SU-DHL-6 (cell line): ENCODE results near the gene KIF5C.

ENCODE experiments used
- H2AFZ ChIP-seq: fragments of 200-600 bp; sonication (generic); 2 replicates; pipeline ENCODE4 v1.6.1; 2014; ENCODE audit warnings: low read depth, mild to moderate bottlenecking, moderate library complexity, mixed read lengths, antibody characterized with exemption, low read length; ENCODE audit not compliant: severe bottlenecking
- H3F3A ChIP-seq: fragments of 200-600 bp; shearing (Covaris generic); 2 replicates; pipeline ENCODE4 v1.6.0; 2016; ENCODE audit warnings: antibody characterized with exemption, mild to moderate bottlenecking; ENCODE audit not compliant: insufficient read depth
- H3K27ac ChIP-seq: fragments of 200-600 bp; sonication (generic); 2 replicates; pipeline ENCODE4 v1.5.1; 2016; ENCODE audit warnings: low read depth, mild to moderate bottlenecking, low read length, moderate library complexity, mixed read lengths
- H3K27me3 ChIP-seq: fragments of 200-600 bp; sonication (generic), shearing (Covaris generic); 2 replicates; pipeline ENCODE4 v1.6.0; 2014; ENCODE audit warnings: mild to moderate bottlenecking, low read length
- H3K36me3 ChIP-seq: fragments of 200-600 bp; sonication (generic); 2 replicates; pipeline ENCODE4 v1.6.1; 2014; ENCODE audit warnings: mild to moderate bottlenecking, low read length, mixed read lengths
- H3K4me2 ChIP-seq: fragments of 300-600, 200-600 bp; shearing (Covaris generic), sonication (generic); 2 replicates; pipeline ENCODE4 v1.6.0; 2014; ENCODE audit warnings: low read length, low read depth, mild to moderate bottlenecking; ENCODE audit not compliant: poor library complexity, severe bottlenecking
- H3K4me3 ChIP-seq: fragments of 200-600 bp; sonication (generic); 2 replicates; pipeline ENCODE4 v1.5.1; 2014; ENCODE audit warnings: antibody characterized with exemption, low read length, mild to moderate bottlenecking, mixed read lengths; ENCODE audit not compliant: insufficient read depth, poor library complexity, severe bottlenecking
- H3K79me2 ChIP-seq: fragments of 200-600 bp; sonication (generic); 2 replicates; pipeline ENCODE4 v1.6.1; 2014; ENCODE audit warnings: mild to moderate bottlenecking, low read length, moderate library complexity; ENCODE audit not compliant: insufficient read depth
- H3K9ac ChIP-seq: fragments of 200-600 bp; sonication (generic); 2 replicates; pipeline ENCODE4 v1.7.0; 2014; ENCODE audit warnings: mild to moderate bottlenecking, low read length
- H3K9me2 ChIP-seq: fragments of 200-600 bp; sonication (generic); replicated peaks from 2 replicates; pipeline ENCODE4 v1.6.1; 2014; ENCODE audit warnings: low read length; ENCODE audit not compliant: insufficient read depth
- H3K9me3 ChIP-seq: fragments of 200-600 bp; sonication (generic); 2 replicates; pipeline ENCODE4 v1.6.1; 2014; ENCODE audit warnings: low read length, mixed read lengths; ENCODE audit not compliant: insufficient read depth
- H4K20me1 ChIP-seq: fragments of 200-600 bp; sonication (generic); 2 replicates; pipeline ENCODE4 v1.6.1; 2014; ENCODE audit warnings: low read depth, mild to moderate bottlenecking, antibody characterized with exemption, low read length, moderate library complexity, mixed read lengths
- EZH2phosphoT487 ChIP-seq: fragments of 200-600 bp; sonication (generic), shearing (Covaris generic); conservative IDR thresholded peaks from 2 replicates; pipeline ENCODE4 v1.6.1; 2018; ENCODE audit warnings: mild to moderate bottlenecking, antibody characterized with exemption, low read length, moderate library complexity, mixed read lengths
- TF ChIP-seq, protein P1 (sequence below): fragments of 200-600 bp; sonication (generic); IDR thresholded peaks from one replicate; pipeline ENCODE4 v1.5.1; 2017; ENCODE audit warnings: antibody characterized with exemption, mild to moderate bottlenecking, low read length, moderate library complexity; ENCODE audit not compliant: insufficient read depth, poor library complexity, severe bottlenecking

The KIF5C gene

DNA sequence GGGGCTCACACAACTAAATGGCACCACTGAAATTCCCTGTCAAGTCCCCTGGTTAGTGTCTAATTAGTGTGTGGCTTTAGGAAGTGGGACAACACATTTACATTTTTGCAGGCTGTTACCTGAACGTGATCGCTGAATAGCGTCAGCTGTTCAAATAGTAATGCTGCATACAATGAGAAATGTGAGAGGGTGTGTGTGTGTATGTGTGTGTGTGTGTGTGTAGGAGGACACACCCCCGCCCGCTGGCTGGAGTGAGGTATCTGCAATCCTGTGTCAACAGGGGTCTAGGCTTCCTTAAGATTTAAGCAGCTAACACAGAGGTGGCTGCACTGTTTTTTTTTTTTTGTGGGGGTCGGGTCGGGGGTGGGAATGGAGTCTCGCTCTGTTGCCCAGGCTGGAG lies 158.7 kb downstream of the KIF5C start:
- Histone ChIP-seq H3K9me3 (no peaks in the 10 kb centered on the region), H4K20me1 (no peaks in the 10 kb centered on the region), H3K9me2 (no peaks in the 10 kb centered on the region), H2AFZ (peak overlapping the region; percentile 4), H3K36me3 (no peaks in the 10 kb centered on the region), H3K9ac (peak overlapping the region; percentile 23; the same call in 1 of the 2 replicates), H3F3A (peaks cover 29% of the 10 kb centered on the region), H3K79me2 (peaks cover 9% of the 10 kb centered on the region; the same call in 1 of the 2 replicates), H3K27me3 (no peaks in the 10 kb centered on the region), H3K4me2 (peak overlapping the region; percentile 30), H3K27ac (no peak overlapping the region), H3K4me3 (no peak overlapping the region)
- no peak for TF ChIP-seq EZH2phosphoT487
- TF ChIP-seq, protein P1, sequence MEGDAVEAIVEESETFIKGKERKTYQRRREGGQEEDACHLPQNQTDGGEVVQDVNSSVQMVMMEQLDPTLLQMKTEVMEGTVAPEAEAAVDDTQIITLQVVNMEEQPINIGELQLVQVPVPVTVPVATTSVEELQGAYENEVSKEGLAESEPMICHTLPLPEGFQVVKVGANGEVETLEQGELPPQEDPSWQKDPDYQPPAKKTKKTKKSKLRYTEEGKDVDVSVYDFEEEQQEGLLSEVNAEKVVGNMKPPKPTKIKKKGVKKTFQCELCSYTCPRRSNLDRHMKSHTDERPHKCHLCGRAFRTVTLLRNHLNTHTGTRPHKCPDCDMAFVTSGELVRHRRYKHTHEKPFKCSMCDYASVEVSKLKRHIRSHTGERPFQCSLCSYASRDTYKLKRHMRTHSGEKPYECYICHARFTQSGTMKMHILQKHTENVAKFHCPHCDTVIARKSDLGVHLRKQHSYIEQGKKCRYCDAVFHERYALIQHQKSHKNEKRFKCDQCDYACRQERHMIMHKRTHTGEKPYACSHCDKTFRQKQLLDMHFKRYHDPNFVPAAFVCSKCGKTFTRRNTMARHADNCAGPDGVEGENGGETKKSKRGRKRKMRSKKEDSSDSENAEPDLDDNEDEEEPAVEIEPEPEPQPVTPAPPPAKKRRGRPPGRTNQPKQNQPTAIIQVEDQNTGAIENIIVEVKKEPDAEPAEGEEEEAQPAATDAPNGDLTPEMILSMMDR, result no peak

DNA sequence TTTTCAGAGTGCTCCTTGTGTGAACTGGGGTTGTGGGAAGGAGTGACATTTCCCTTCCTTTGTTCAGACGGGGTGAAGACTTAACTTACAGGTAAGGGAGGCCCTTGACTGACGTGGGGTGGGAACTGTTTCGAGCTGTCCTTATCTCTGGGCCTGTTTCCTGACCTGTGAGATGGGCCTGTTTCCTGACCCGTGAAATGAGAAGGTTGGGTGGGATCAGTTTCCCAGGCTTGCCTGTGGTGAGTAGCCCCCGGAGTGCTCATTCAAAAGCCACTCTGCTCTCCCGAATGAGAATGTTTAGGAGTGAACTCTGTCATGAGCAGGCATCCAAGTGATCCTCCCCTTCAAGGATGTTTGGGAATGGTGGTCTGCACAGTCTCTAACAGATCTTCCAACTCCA lies 159.4 kb downstream of the KIF5C start:
- TF ChIP-seq, protein P1, result no peak
- TF ChIP-seq EZH2phosphoT487, result no peak
- H2AFZ ChIP-seq, result peak overlapping the region; percentile 4
- H3K79me2 ChIP-seq, result peaks cover 15% of the 10 kb centered on the region; the same call in 1 of the 2 replicates
- peak overlapping the region; percentile 23 for H3K9ac ChIP-seq
- no peaks in the 10 kb centered on the region for H3K36me3 ChIP-seq
- H3K4me2 ChIP-seq, result peak overlapping the region; percentile 30
- H3K27me3 ChIP-seq, result no peaks in the 10 kb centered on the region
- H3K9me2 ChIP-seq, result no peaks in the 10 kb centered on the region
- H3K27ac ChIP-seq, result peak overlapping the region; percentile 67
- no peak overlapping the region for H3K4me3 ChIP-seq
- no peaks in the 10 kb centered on the region for H4K20me1 ChIP-seq
- H3F3A ChIP-seq, result peaks cover 32% of the 10 kb centered on the region
- no peaks in the 10 kb centered on the region for H3K9me3 ChIP-seq

DNA sequence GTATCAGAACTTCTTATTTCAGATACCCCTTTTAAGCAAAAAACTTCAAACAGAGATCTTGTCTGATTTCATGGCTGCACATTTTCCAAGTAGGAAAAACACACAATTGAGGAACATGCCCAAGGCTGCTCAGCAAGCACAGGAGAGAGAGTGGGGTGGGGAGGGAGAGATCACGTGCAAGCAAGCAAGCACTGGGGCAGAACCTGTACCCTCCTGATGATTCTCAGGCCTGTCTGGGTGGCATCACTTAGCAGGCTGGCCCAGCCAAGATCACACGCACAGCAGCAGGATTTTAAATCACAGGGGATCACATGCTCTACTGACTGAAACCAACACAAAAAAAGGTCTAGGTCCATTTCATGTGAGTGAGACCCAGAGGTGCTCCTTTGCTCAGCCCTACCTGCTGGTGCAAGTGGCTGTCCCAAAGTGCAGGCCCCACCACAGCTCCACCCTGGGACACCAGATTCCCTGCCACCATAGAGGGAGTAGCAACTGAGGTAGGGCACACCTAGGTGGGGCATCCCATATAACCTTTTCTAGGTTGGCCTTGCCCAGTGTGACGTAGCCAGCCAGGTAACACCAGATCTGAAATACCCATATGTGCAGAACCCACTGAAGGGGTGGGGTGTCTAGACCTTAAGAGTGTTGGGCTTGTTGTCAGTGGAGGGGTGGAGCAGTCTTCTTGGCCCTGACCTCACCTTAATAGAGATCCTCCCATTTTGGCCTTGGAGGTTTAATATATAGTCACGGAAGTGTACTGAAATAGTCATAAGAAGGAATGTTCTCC lies 161.7 kb downstream of the KIF5C start:
- no peaks in the 10 kb centered on the region for H3K9me3 ChIP-seq
- H2AFZ ChIP-seq, result peak overlapping the region; percentile 50
- H4K20me1 ChIP-seq, result no peaks in the 10 kb centered on the region
- no peak for TF ChIP-seq EZH2phosphoT487
- TF ChIP-seq, protein P1, result no peak
- H3K36me3 ChIP-seq, result no peaks in the 10 kb centered on the region
- H3K27ac ChIP-seq, result peak overlapping the region; percentile 95
- peaks cover 39% of the 10 kb centered on the region for H3F3A ChIP-seq
- peak overlapping the region; percentile 94 for H3K4me2 ChIP-seq
- peaks cover 38% of the 10 kb centered on the region for H3K79me2 ChIP-seq
- peak overlapping the region; percentile 84 for H3K9ac ChIP-seq
- no peaks in the 10 kb centered on the region for H3K27me3 ChIP-seq
- H3K9me2 ChIP-seq, result no peaks in the 10 kb centered on the region
- H3K4me3 ChIP-seq, result no peak overlapping the region
